GM12801 (cell line): ENCODE data around the gene RC3H2.

Experiments used
- CTCF ChIP-seq: IDR thresholded peaks from one replicate; pipeline ENCODE4 v1.5.1; 2011; ENCODE audit warnings: control low read depth; ENCODE audit not compliant: insufficient read length; ENCODE audit errors: extremely low read depth

RC3H2 gene

DNA sequence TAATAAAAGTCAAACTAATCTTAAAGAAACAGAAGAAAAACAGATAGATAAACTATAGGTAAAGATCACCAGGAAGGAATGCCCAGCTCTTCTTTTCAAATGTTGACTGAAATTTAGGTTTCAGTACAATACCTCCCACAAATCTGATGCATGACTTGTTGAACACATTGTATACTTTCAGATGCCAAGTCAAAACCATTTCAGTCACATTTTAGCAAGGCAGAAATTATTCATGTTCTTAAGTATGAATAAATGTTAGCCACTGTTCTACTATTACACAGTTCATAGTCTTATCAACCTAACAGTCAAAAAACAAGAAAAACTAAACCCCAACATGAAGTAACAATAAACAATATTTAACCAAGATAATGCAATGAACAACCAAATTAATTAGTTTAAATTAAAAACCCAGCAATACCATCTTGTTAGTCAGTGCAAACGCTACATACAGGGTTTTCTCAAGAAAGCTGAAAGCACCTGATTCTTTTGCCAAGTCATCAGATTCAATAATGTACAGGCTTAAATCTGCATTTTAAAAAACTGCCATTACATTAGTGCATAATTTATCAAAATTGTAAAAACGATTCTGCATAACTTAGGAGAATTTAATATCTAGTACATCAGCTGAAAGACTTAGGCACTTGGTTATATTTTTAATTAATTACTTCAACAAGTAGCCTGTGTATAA lies 56.8 kb downstream of the RC3H2 start:
- TF ChIP-seq CTCF, result no peak

GRCh38 chr9:122846371-122846940 lies 58.7 kb downstream of the RC3H2 start:
- no peak for TF ChIP-seq CTCF

DNA sequence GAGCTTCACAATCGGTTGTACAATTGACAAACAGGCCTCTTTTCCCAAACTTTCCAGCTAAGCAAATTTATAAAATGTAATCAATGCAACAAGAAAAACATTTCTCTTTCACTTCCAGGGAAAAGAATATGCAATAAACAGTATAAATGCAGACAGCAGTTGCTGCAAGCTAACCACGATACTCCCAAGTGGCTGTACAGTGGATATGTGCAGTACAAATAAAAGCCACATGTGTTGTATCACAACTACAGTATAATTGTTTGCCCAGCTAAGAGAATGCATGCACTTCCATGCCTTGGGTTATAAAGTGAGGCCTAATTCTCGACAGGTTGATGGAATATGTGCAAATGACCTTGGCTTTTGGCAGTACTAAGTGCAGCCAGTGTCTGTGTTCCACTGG lies 60.0 kb downstream of the RC3H2 start:
- no peak for TF ChIP-seq CTCF

GRCh38 chr9:122844137-122844536 lies 61.0 kb downstream of the RC3H2 start:
- TF ChIP-seq CTCF, result no peak

- TF ChIP-seq CTCF, result no peak
Observed at GRCh38 chr9:122841501-122841900, 63.7 kb downstream of the RC3H2 start.

- TF ChIP-seq CTCF, result no peak
Observed at GRCh38 chr9:122837266-122837850, 67.8 kb downstream of the RC3H2 start.

DNA sequence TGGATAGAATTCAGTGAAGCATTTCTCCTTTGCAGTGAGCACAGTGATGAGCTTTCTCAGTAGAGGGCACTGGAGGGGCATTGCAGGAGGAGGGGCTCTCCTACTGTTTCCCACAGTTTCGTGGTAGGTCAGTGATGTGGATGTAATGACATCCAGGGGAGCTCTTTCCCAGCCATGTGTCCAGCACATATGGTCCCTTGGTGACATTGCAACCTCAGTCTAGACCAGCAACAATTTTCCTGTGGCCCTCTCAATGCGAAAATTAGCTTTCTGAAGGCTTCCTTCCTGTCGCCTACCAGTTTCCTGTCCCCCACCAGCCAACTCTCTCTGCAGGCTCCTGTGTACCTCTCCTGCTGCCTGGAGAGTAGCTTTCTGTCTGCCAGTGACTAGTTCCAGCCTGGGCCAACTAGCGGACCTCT lies 69.8 kb downstream of the RC3H2 start:
- no peak for TF ChIP-seq CTCF
